ENCODE data around the gene NECTIN2. TPM values are rescaled to one million over a fixed set of nuclear protein-coding genes. Genes with fewer than 3 reads are reported as not detected.
A peak's percentile ranks its signal among the peaks of the same experiment; 100 is the strongest.
"Not testable (repeated sequence)": the region's sequence is repeated elsewhere in the genome, so short reads cannot be mapped to it uniquely, and the experiment has no call there.

NECTIN2 gene
- total RNA-seq, 1 donor, result 22.1 TPM

DNA sequence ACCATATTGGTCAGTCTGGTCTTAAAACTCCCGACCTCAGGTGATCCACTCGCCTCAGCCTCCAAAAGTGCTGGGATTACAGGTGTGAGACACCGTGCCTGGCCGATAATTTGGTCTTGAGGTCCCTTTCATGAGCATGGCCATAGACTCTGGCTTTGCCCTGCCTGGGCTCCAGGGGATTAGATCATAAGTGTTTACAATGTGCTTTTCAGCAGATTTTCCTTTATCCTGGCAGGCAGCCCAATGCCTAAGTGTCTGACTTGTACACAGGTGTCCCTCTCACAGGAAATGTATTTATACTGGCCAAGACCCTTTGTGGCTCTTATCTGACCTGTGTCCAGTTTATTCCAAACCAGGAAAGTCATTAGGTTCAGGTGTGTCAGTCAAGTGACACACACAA is 21.3 kb upstream of the NECTIN2 start:
- no peak overlapping the region for H3K4me3 ChIP-seq (ENCODE audit: low read depth, low read length)
- TF ChIP-seq, protein P1, sequence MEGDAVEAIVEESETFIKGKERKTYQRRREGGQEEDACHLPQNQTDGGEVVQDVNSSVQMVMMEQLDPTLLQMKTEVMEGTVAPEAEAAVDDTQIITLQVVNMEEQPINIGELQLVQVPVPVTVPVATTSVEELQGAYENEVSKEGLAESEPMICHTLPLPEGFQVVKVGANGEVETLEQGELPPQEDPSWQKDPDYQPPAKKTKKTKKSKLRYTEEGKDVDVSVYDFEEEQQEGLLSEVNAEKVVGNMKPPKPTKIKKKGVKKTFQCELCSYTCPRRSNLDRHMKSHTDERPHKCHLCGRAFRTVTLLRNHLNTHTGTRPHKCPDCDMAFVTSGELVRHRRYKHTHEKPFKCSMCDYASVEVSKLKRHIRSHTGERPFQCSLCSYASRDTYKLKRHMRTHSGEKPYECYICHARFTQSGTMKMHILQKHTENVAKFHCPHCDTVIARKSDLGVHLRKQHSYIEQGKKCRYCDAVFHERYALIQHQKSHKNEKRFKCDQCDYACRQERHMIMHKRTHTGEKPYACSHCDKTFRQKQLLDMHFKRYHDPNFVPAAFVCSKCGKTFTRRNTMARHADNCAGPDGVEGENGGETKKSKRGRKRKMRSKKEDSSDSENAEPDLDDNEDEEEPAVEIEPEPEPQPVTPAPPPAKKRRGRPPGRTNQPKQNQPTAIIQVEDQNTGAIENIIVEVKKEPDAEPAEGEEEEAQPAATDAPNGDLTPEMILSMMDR (IDR thresholded peaks at IDR 0.05; ENCODE audit: insufficient read depth, low read length), result no peak
- DNase-seq (ENCODE audit: low read depth), result no peak

DNA sequence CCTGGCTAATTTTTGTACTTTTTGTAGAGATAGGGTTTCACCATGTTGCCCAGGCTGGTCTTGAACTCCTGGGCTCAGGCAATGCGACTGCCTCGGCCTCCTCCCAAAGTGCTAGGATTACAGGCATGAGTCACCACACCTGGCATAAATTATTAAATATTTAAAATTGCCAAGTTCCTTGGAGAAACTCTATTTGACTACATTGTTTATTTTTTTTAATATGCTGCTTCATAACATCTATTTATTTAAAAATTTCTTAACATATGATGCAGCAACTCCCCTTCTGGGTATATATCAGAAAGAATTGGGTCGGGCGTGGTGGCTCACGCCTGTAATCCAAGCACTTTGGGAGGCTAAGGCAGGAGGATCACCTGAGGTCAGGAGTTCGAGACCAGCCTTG is 13.2 kb upstream of the NECTIN2 start:
- DNase-seq (ENCODE audit: low read depth); H3K4me3 ChIP-seq (ENCODE audit: low read depth, low read length): not testable (repeated sequence)

DNA sequence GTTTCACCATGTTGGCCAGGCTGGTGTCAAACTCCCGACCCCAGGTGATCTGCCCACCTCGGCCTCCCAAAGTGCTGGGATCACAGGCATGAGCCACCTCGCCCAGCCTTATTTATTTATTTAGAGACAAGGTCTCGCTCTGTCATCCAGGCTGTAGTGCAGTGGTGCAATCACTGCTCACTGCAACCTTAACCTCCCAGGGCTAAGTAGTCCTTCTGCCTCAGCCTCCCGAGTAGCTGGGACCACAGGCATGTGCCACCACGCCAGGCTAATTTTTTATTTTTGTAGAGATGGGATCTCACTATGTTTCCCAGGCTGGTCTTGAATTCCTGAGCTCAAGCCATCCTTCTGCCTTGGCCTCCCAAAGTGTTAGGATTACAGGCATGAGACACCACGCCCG is 11.7 kb upstream of the NECTIN2 start:
- H3K4me3 ChIP-seq (ENCODE audit: low read depth, low read length); DNase-seq (ENCODE audit: low read depth): not testable (repeated sequence)

DNA sequence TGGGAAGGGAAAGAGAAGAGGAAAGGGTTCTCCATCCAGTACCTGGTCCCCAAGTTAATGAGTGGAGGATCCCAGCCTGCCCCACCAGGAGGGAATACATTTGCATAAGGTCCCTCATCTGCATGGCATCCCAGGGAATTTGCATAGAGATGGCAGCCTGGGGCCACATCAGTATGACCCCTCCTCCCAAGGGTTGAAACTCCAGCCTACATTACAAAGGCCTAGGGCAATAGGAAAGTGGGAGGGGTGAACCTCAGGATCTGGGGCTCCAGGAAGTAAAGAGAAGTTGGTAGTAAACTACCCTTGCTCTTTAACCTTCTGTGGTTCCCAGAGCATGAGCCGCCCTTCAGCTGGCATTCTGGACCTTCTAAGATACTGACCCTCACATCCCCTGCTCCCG is 6.8 kb upstream of the NECTIN2 start:
- no peak for DNase-seq (ENCODE audit: low read depth)
- TF ChIP-seq, protein P1 (IDR thresholded peaks at IDR 0.05; ENCODE audit: insufficient read depth, low read length), result no peak
- no peak overlapping the region for H3K4me3 ChIP-seq (ENCODE audit: low read depth, low read length)

DNA sequence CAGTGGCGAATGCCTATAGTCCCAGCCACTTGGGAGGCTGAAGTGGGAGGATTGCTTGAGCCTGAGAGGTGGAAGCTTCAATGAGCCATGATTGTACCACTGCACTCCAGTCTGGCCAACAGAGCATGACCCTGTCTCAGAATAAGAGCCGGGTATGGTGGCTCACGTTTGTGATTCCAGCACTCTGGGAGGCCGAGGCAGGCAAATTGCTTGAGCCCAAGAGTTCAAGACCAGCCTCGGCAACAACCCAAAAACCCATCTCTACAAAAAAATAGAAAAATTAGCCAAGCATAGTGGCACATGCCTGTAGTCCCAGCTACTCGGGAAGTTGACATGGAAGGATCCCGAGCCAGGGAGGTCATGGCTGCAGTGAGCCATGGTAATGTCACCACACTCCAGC is 5.3 kb upstream of the NECTIN2 start:
- H3K4me3 ChIP-seq (ENCODE audit: low read depth, low read length), result no peak overlapping the region
- no peak for DNase-seq (ENCODE audit: low read depth)
- TF ChIP-seq, protein P1 (IDR thresholded peaks at IDR 0.05; ENCODE audit: insufficient read depth, low read length), result no peak

DNA sequence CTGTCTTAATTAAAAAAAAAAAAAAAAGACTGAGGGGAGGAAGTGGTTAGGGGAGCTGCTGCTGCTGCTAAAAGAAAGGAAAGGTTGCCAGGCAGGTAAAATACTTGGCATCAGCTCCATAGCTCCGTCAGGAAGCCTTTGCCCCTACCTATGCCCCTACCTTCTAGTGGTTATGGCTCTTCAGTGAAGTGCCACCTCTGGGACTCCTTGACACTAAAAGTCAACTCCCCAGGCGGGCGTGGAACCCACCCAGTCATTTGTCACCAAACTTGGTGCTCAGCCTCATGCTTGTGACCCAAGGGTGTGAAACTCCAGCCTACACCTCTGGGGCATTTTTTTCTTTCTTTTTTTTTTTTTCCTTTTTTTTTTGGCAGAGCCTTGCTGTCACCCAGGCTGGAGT is 4.9 kb upstream of the NECTIN2 start:
- DNase-seq (ENCODE audit: low read depth), result no peak
- TF ChIP-seq, protein P1 (IDR thresholded peaks at IDR 0.05; ENCODE audit: insufficient read depth, low read length), result no peak
- no peak overlapping the region for H3K4me3 ChIP-seq (ENCODE audit: low read depth, low read length)

DNA sequence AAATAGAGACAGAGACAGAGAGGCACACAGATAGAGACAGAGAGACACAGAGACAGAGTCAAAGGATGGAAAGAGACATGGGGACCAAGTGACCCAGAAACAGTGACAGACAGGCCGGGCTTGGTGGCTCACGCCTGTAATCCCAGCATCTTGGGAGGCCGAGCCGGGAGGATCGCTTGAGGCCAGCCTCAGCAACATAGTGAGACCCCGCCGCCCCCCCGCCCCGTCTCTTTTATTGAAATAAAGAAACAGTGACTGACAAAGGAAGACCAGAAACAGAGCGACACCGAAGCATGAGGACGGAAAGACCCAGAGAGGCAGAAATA is 848 bp upstream of the NECTIN2 start:
- H3K4me3 ChIP-seq (ENCODE audit: low read depth, low read length), result peak overlapping the region; percentile 78
- TF ChIP-seq, protein P1 (IDR thresholded peaks at IDR 0.05; ENCODE audit: insufficient read depth, low read length), result no peak
- no peak for DNase-seq (ENCODE audit: low read depth)

DNA sequence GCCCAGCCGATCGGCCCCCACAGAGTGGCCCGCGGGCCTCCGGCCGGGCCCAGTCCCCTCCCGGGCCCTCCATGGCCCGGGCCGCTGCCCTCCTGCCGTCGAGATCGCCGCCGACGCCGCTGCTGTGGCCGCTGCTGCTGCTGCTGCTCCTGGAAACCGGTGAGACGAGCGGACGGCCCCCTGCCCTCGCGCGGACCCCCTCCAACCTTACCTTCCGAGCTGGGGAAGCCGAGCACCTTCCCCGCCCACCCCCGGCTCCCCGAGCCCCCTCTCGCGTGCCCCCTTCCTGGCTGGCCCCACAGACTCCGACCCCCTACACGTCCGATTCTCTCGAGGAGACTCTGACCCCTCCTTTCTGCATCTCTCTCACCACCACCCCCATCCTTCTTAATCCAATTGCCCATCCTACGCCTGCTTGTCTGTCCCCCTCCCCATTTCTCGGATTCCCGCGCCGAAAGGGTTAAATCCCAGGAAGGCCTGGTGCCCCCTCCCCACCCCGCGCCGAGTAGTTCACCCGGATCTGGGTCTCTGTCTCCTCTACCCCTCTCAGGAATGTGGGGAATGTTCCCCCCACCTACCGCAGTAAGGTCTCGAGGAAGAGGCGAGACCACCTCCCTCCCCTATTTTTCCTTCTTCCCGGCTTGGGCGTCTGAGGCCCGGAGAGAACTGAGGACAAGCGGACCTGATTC is 502 bp downstream of the NECTIN2 start:
- TF ChIP-seq, protein P1 (IDR thresholded peaks at IDR 0.05; ENCODE audit: insufficient read depth, low read length), result no peak
- peak; percentile 23 for DNase-seq (ENCODE audit: low read depth)
- peak overlapping the region; percentile 91 for H3K4me3 ChIP-seq (ENCODE audit: low read depth, low read length)

Data from fibroblast of the aortic adventitia (primary cell).